GM19372 (cell line): ENCODE measurements around the gene MAPRE2.

Experiments used
- ATAC-seq: cut with Tn5 transposase; IDR thresholded peaks from one replicate; pipeline ENCODE4 v1.9.1; 2021; ENCODE audit warnings: mild to moderate bottlenecking, low read depth, moderate library complexity; ENCODE audit not compliant: unreplicated experiment

The MAPRE2 gene

GRCh38 chr18:35060122-35060815 lies 19.1 kb downstream of the MAPRE2 start:
- no peak for ATAC-seq

- no peak for ATAC-seq
Observed at GRCh38 chr18:35061336-35061735, 20.1 kb downstream of the MAPRE2 start.

- ATAC-seq: no peak
Observed at GRCh38 chr18:35061804-35062203, 20.6 kb downstream of the MAPRE2 start.

GRCh38 chr18:35062408-35062807 lies 21.2 kb downstream of the MAPRE2 start:
- no peak for ATAC-seq

GRCh38 chr18:35063875-35064690 lies 22.9 kb downstream of the MAPRE2 start:
- no peak for ATAC-seq

GRCh38 chr18:35067454-35067853 lies 26.2 kb downstream of the MAPRE2 start:
- no peak for ATAC-seq

- peak; percentile 54 for ATAC-seq
Observed at GRCh38 chr18:35071819-35072247, 30.6 kb downstream of the MAPRE2 start.

- no peak for ATAC-seq
Observed at GRCh38 chr18:35072616-35073015, 31.4 kb downstream of the MAPRE2 start.

GRCh38 chr18:35073186-35074105 lies 32.2 kb downstream of the MAPRE2 start:
- ATAC-seq: no peak

GRCh38 chr18:35074581-35074980 lies 33.4 kb downstream of the MAPRE2 start:
- no peak for ATAC-seq

GRCh38 chr18:35075132-35075531 lies 33.9 kb downstream of the MAPRE2 start:
- ATAC-seq: no peak

GRCh38 chr18:35076135-35076924 lies 35.1 kb downstream of the MAPRE2 start:
- ATAC-seq: no peak

- ATAC-seq: no peak
Observed at GRCh38 chr18:35077937-35078336, 36.7 kb downstream of the MAPRE2 start.

GRCh38 chr18:35080058-35080457 lies 38.8 kb downstream of the MAPRE2 start:
- no peak for ATAC-seq

GRCh38 chr18:35083174-35083712 lies 42.0 kb downstream of the MAPRE2 start:
- ATAC-seq: no peak

GRCh38 chr18:35084494-35085449 lies 43.6 kb downstream of the MAPRE2 start:
- ATAC-seq: no peak

GRCh38 chr18:35085450-35086380 lies 44.5 kb downstream of the MAPRE2 start:
- no peak for ATAC-seq

GRCh38 chr18:35086704-35087103 lies 45.5 kb downstream of the MAPRE2 start:
- ATAC-seq: no peak
